OCI-LY3 (cell line): Measurements from ENCODE around the gene MAPT.

Experiments
- H2AFZ ChIP-seq: fragments of 200-600, 300-600 bp; shearing (Covaris generic); 2 replicates; pipeline ENCODE4 v1.6.0; 2014; ENCODE audit warnings: antibody characterized with exemption, low read depth, low read length
- H3K27ac ChIP-seq: fragments of 200-600, 300-600 bp; sonication (generic); 2 replicates; pipeline ENCODE4 v1.5.1; 2014; ENCODE audit warnings: mild to moderate bottlenecking, low read length, moderate library complexity, mixed read lengths
- H3K27me3 ChIP-seq: fragments of 200-600, 300-600 bp; sonication (generic); 2 replicates; pipeline ENCODE4 v1.6.1; 2014; ENCODE audit warnings: low read depth, low read length, mixed read lengths
- H3K36me3 ChIP-seq: fragments of 200-600, 300-600 bp; sonication (generic); replicated peaks from 2 replicates; pipeline ENCODE3; 2014; ENCODE audit warnings: low read depth, low read length, mixed read lengths
- H3K4me1 ChIP-seq: fragments of 300-600, 200-600 bp; sonication (generic); 2 replicates; pipeline ENCODE4 v1.6.1; 2014; ENCODE audit warnings: low read length, mixed read lengths
- H3K4me2 ChIP-seq: fragments of 200-600, 300-600 bp; sonication (generic); 2 replicates; pipeline ENCODE4 v1.6.1; 2014; ENCODE audit warnings: low read length, mixed read lengths
- H3K4me3 ChIP-seq: fragments of 300-600, 200-600 bp; sonication (generic); 2 replicates; pipeline ENCODE4 v1.5.1; 2014; ENCODE audit warnings: antibody characterized with exemption, mild to moderate bottlenecking, low read length, moderate library complexity
- H3K79me2 ChIP-seq: fragments of 300-600, 200-600 bp; shearing (Covaris generic); 2 replicates; pipeline ENCODE4 v1.6.1; 2014; ENCODE audit warnings: mild to moderate bottlenecking, low read length, mixed read lengths
- H3K9ac ChIP-seq: fragments of 300-600, 200-600 bp; shearing (Covaris generic); 2 replicates; pipeline ENCODE4 v1.6.0; 2014; ENCODE audit warnings: mild to moderate bottlenecking, low read length, moderate library complexity
- H3K9me3 ChIP-seq: fragments of 200-600, 300-600 bp; shearing (Covaris generic); 2 replicates; pipeline ENCODE4 v1.6.1; 2014; ENCODE audit warnings: low read length, mixed read lengths; ENCODE audit not compliant: insufficient read depth
- H4K20me1 ChIP-seq: fragments of 200-600, 300-600 bp; sonication (generic); 2 replicates; pipeline ENCODE4 v1.6.1; 2016; ENCODE audit warnings: low read length, mixed read lengths; ENCODE audit not compliant: insufficient read depth
- CTCF ChIP-seq: fragments of 200-600, 300-600 bp; sonication (generic); IDR thresholded peaks from 2 replicates; pipeline ENCODE4 v1.5.1; 2014; ENCODE audit warnings: antibody characterized with exemption, low read length, low read depth
- EZH2phosphoT487 ChIP-seq: fragments of 200-600 bp; shearing (Covaris generic); IDR thresholded peaks from 2 replicates; pipeline ENCODE4 v1.6.1; 2018; ENCODE audit warnings: antibody characterized with exemption, mixed run types, low read depth

Gene MAPT

GRCh38 chr17:46037722-46038255 is 143.4 kb downstream of the MAPT start:
- TF ChIP-seq EZH2phosphoT487 = no peak
- no peak for TF ChIP-seq CTCF
- Histone ChIP-seq H4K20me1 (0 out of 2 replicates have a peak, but pooled peaks cover 4% of the 10 kb centered on the region), H3K36me3 (peaks cover 80% of the 10 kb centered on the region), H3K27me3 (no peaks in the 10 kb centered on the region), H3K27ac (no peak overlapping the region), H3K79me2 (no peaks in the 10 kb centered on the region; the same call in 1 of the 2 replicates), H3K4me1 (no peaks in the 10 kb centered on the region), H3K4me2 (no peak overlapping the region), H3K9ac (no peak overlapping the region), H3K4me3 (no peak overlapping the region), H3K9me3 (no peaks in the 10 kb centered on the region), H2AFZ (no peak overlapping the region)

GRCh38 chr17:46038414-46038813 is 144.1 kb downstream of the MAPT start:
- no peaks in the 10 kb centered on the region for H3K4me1 ChIP-seq
- no peaks in the 10 kb centered on the region; the same call in 1 of the 2 replicates for H3K79me2 ChIP-seq
- 0 out of 2 replicates have a peak, but pooled peaks cover 4% of the 10 kb centered on the region for H4K20me1 ChIP-seq
- H3K36me3 ChIP-seq = peaks cover 79% of the 10 kb centered on the region
- no peak for TF ChIP-seq CTCF
- no peak for TF ChIP-seq EZH2phosphoT487
- H3K4me2 ChIP-seq = no peak overlapping the region
- H3K27me3 ChIP-seq = no peaks in the 10 kb centered on the region
- no peak overlapping the region for H3K4me3 ChIP-seq
- no peak overlapping the region for H3K27ac ChIP-seq
- no peak overlapping the region for H2AFZ ChIP-seq
- no peaks in the 10 kb centered on the region for H3K9me3 ChIP-seq
- no peak overlapping the region for H3K9ac ChIP-seq

DNA sequence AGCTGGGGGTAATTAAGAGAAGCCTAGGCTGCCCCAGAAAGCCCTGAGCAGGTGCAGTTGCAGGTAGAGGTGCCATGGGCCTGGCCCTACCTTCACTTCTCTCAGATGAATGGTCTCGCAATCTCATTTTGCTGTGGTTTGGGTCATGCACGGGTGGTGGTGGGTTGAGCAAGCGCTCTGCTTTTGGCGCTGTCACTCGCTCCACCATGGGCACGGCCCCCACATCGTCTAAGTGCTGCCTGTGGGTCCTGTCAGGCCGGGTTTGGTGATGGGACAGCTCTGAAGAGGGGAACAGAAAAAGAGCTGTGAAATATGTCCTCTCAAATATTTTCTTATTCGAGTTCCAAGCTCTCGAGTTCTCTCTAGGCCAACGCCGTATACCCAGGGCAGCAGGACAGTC is 144.6 kb downstream of the MAPT start:
- Histone ChIP-seq H3K9ac (no peak overlapping the region), H3K27ac (no peak overlapping the region), H4K20me1 (0 out of 2 replicates have a peak, but pooled peaks cover 4% of the 10 kb centered on the region), H3K9me3 (no peaks in the 10 kb centered on the region), H3K4me1 (no peaks in the 10 kb centered on the region), H3K27me3 (no peaks in the 10 kb centered on the region), H2AFZ (no peak overlapping the region), H3K36me3 (peaks cover 79% of the 10 kb centered on the region), H3K4me3 (no peak overlapping the region), H3K79me2 (no peaks in the 10 kb centered on the region; the same call in 1 of the 2 replicates), H3K4me2 (no peak overlapping the region)
- TF ChIP-seq CTCF (no peak), EZH2phosphoT487 (no peak)

DNA sequence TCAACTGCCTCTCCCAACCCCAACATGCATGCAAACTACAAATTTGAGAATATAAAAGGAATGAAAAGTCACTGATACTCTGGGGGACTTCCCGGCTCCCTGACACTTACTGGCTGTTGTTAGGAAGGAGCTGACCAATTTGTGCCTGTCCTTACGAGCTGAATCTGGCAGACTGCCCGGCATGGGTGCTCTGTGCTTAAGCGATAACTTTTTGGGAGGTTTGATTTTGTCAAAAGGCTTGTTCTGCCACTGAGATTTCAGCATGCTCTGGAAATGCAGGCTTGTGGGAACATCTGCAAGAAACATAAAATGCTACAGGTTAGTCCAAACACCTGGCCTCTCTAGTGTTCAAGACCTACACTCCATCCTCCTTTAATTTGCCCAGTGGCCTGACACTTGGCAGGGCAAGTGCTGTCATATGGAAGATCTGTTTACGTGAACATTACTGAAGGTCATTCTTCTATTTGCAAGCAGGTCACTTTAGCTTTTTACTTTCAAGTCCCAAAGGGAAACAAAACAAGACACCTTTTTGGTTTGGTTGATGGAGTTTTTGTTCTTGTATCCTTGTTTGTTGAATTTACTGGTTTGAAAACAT is 145.3 kb downstream of the MAPT start:
- TF ChIP-seq EZH2phosphoT487 = no peak
- no peak for TF ChIP-seq CTCF
- no peak overlapping the region for H3K9ac ChIP-seq

More for the DNA sequence above, 145.3 kb downstream of the MAPT start:
- no peaks in the 10 kb centered on the region; the same call in 1 of the 2 replicates for H3K79me2 ChIP-seq
- no peak overlapping the region for H3K4me2 ChIP-seq
- H3K27ac ChIP-seq = no peak overlapping the region
- no peak overlapping the region for H3K4me3 ChIP-seq
- peaks cover 77% of the 10 kb centered on the region for H3K36me3 ChIP-seq
- H4K20me1 ChIP-seq = peaks cover 7% of the 10 kb centered on the region; the same call in 1 of the 2 replicates
- H2AFZ ChIP-seq = no peak overlapping the region
- no peaks in the 10 kb centered on the region for H3K4me1 ChIP-seq
- H3K9me3 ChIP-seq = no peaks in the 10 kb centered on the region
- H3K27me3 ChIP-seq = no peaks in the 10 kb centered on the region
